ENCODE measurements around the gene HIRIP3. TPM values are rescaled to one million over a fixed set of nuclear protein-coding genes. Genes with fewer than 3 reads are reported as not detected.

HIRIP3 gene
- total and polyA plus RNA-seq, 2 donors (not counting 3 experiments of a cell fraction or from before 2014, with no cell fraction given): 6.7 to 8.6 TPM

DNA sequence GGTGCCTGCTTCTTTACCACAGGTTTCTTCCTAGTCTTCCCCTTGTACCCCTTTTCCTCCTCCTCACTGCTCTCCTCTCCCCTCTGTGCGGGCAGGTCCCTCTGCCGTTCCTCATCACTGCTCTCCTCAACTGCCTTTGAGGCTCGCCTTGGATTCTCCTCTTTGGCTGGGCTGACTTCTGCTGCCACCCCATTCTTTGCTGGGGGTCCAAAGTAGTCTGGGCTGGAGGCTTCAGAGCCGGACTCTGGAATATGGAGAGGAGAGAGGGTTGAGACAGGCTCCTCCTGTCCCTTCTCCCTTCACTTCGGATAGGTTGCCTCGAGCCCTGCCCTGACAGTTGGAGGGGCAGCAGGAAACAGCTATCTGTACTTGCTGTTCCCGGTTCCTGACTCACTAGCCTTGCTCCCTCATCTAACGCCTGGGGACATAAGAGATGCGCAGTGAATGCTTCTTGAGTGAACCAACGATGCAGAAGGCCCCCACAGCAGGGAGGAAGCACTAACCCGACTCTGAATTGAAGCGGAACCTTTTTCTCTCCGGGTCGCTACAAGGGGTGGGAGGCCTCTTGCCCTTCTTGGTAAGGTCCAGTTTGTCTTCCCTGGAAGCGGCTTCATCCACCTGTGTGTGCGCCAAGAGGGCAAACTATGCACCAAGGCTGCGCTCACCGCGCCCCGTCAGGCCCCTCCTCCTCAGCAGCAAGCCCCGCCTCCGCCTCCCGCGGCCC lies 655 bp downstream of the HIRIP3 start:
- no TSS peak for BruUV-seq (replicated peaks)
- DNase-seq (ENCODE audit: low read depth, low spot score) (peak; percentile 29), FAIRE-seq (no peak)
- H3K4me3 ChIP-seq (replicated peaks in 1 of 3; ENCODE audit: insufficient read depth in 1 of 3, low read depth in 1 of 3, low read length in 3 of 3): peak overlapping the region; percentile 52 to 81 (median 70)
- peak overlapping the region; percentile 49 for H2AFZ ChIP-seq (ENCODE audit: low read depth, low read length)
- POLR2A ChIA-PET: interaction anchor here (0.8 to 1.0 kb wide), 2 partner anchors 9 to 21 kb away, joined by 3 read pairs; partner anchors contain the start of gene TAOK2
- H3K9ac ChIP-seq (replicated peaks; ENCODE audit: extremely low read depth, insufficient read depth, low read length): peak overlapping the region; percentile 94
- TF ChIP-seq FOS (IDR thresholded peaks at IDR 0.05; ENCODE audit: borderline replicate concordance, insufficient read depth, low read length) (no peak), POLR2AphosphoS5 (IDR thresholded peaks at IDR 0.05; ENCODE audit: insufficient read depth, low read depth, low read length) (peak; percentile 14)
- H4K20me1 ChIP-seq (replicated peaks; ENCODE audit: control insufficient read depth, extremely low read depth, insufficient read depth, low read length): no peaks in the 10 kb centered on the region
- no peaks in the 10 kb centered on the region for H3K9me1 ChIP-seq (replicated peaks; ENCODE audit: control insufficient read depth, extremely low read depth, insufficient read depth, low read length)
- H3K27ac ChIP-seq (ENCODE audit: insufficient read depth, low read depth, low read length): peak overlapping the region; percentile 76
- intact Hi-C loops (cut with micrococcal nuclease): loop anchor here (1.0 kb wide), 1 partner anchor 33 kb away; no protein-coding TSS in a partner anchor
- peaks cover 22% of the 10 kb centered on the region for H3K4me1 ChIP-seq (ENCODE audit: control insufficient read depth, extremely low read depth, insufficient read depth, low read length)
- peaks cover 11 to 26% of the 10 kb centered on the region in 2 experiments for H3K36me3 ChIP-seq (ENCODE audit: control insufficient read depth in 2 of 2, extremely low read depth in 1 of 2, insufficient read depth in 2 of 2, low read length in 2 of 2)
- no peaks in the 10 kb centered on the region for H3K27me3 ChIP-seq (ENCODE audit: control insufficient read depth in 2 of 2, insufficient read depth in 2 of 2, low read length in 2 of 2)
- H3K9me3 ChIP-seq (replicated peaks; ENCODE audit: control insufficient read depth, insufficient read depth, low read length): no peaks in the 10 kb centered on the region
- H3K79me2 ChIP-seq (ENCODE audit: control insufficient read depth, insufficient read depth, low read length): peaks cover 7% of the 10 kb centered on the region
- dilution Hi-C loops (cut with MboI; ENCODE audit: extremely low pct_ligation_motif_present, low sequenced_read_pairs): loop anchor here (10.0 kb wide), 1 partner anchor 190 kb away; the partner anchor contains the start of gene MAZ
- H3K4me2 ChIP-seq (ENCODE audit: insufficient read depth, low read length): peak overlapping the region; percentile 84
- CTCF ChIA-PET: interaction anchor here (0.9 to 1.8 kb wide), 5 partner anchors 11 to 162 kb away, joined by 3 to 5 read pairs (median 4); partner anchors contain the start of gene TMEM219

DNA sequence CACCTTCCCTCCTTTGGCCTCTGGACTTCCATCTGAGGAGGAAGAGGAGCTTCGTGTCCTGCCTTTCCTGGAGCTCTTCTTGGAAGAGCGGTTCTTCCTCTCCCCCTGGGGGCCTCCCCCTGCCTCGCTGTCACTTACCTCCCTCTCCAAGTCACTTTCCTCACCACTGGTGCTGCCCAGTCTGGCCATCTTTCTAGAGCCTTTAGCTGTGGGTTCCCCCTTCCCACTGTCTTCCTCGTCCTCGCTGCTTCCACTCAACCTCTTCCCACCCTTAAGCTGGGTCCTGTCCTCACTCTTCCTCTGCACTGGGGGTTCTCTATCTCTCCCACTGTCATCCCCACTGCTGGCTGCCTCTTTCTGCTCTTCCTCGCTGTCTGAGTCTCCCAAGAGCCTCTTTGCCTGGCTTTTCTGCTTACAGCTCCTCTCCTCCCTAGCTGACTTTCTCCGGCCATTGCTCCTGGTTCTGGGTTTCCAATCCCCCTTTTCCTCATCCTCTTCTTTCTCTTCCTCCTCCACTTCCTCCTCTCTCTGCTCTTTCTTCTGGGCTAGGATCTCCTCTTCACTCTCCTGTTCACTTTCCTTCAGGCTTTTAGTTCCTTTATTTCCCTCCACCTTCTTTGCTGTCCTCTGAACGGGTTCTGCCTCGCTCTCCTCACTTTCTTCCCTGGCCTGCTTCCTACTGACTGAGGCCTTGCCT lies 1.4 kb downstream of the HIRIP3 start:
- H4K20me1 ChIP-seq (replicated peaks; ENCODE audit: control insufficient read depth, extremely low read depth, insufficient read depth, low read length): no peaks in the 10 kb centered on the region
- H3K27ac ChIP-seq (ENCODE audit: insufficient read depth, low read depth, low read length): no peak overlapping the region
- no peak overlapping the region for H3K9ac ChIP-seq (replicated peaks; ENCODE audit: extremely low read depth, insufficient read depth, low read length)
- FAIRE-seq: no peak
- peaks cover 7% of the 10 kb centered on the region for H3K79me2 ChIP-seq (ENCODE audit: control insufficient read depth, insufficient read depth, low read length)
- H3K27me3 ChIP-seq (ENCODE audit: control insufficient read depth in 2 of 2, insufficient read depth in 2 of 2, low read length in 2 of 2): no peaks in the 10 kb centered on the region
- H3K9me3 ChIP-seq (replicated peaks; ENCODE audit: control insufficient read depth, insufficient read depth, low read length): no peaks in the 10 kb centered on the region
- ChIA-PET CTCF (interaction anchor here (0.9 to 1.8 kb wide), 7 partner anchors 12 to 161 kb away, joined by 3 to 5 read pairs (median 3); partner anchors contain the start of gene TMEM219), POLR2A (interaction anchor here (0.6 to 0.8 kb wide), 2 partner anchors 11 to 21 kb away, joined by 3 read pairs; partner anchors contain the start of gene TAOK2)
- dilution Hi-C loops (cut with MboI; ENCODE audit: extremely low pct_ligation_motif_present, low sequenced_read_pairs) (loop anchor here (10.0 kb wide), 1 partner anchor 189 kb away; the partner anchor contains the start of gene MAZ), intact Hi-C loops (cut with micrococcal nuclease) (no loop called here)
- peaks cover 22% of the 10 kb centered on the region for H3K4me1 ChIP-seq (ENCODE audit: control insufficient read depth, extremely low read depth, insufficient read depth, low read length)
- BruUV-seq (replicated peaks): no TSS peak
- H3K4me2 ChIP-seq (ENCODE audit: insufficient read depth, low read length): no peak overlapping the region
- H3K4me3 ChIP-seq (replicated peaks in 1 of 3; ENCODE audit: insufficient read depth in 1 of 3, low read depth in 1 of 3, low read length in 3 of 3): no peak overlapping the region
- no peak overlapping the region for H2AFZ ChIP-seq (ENCODE audit: low read depth, low read length)
- H3K36me3 ChIP-seq (ENCODE audit: control insufficient read depth in 2 of 2, extremely low read depth in 1 of 2, insufficient read depth in 2 of 2, low read length in 2 of 2): peaks cover 15 to 33% of the 10 kb centered on the region in 2 experiments
- TF ChIP-seq GATA2 (IDR thresholded peaks at IDR 0.05; ENCODE audit: insufficient read depth, insufficient read length, low read depth, low read length): no peak
- TF ChIP-seq MYC (IDR thresholded peaks at IDR 0.05; ENCODE audit: low read depth, low read length): no peak
- TF ChIP-seq JUN (IDR thresholded peaks at IDR 0.05; ENCODE audit: borderline replicate concordance, insufficient read depth, insufficient read length, low read depth): no peak
- TF ChIP-seq, protein P1, sequence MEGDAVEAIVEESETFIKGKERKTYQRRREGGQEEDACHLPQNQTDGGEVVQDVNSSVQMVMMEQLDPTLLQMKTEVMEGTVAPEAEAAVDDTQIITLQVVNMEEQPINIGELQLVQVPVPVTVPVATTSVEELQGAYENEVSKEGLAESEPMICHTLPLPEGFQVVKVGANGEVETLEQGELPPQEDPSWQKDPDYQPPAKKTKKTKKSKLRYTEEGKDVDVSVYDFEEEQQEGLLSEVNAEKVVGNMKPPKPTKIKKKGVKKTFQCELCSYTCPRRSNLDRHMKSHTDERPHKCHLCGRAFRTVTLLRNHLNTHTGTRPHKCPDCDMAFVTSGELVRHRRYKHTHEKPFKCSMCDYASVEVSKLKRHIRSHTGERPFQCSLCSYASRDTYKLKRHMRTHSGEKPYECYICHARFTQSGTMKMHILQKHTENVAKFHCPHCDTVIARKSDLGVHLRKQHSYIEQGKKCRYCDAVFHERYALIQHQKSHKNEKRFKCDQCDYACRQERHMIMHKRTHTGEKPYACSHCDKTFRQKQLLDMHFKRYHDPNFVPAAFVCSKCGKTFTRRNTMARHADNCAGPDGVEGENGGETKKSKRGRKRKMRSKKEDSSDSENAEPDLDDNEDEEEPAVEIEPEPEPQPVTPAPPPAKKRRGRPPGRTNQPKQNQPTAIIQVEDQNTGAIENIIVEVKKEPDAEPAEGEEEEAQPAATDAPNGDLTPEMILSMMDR (IDR thresholded peaks at IDR 0.05; ENCODE audit: extremely low read depth in 1 of 2, insufficient read depth in 1 of 2, low read depth in 1 of 2, low read length in 2 of 2): no peak
- TF ChIP-seq, protein P2, sequence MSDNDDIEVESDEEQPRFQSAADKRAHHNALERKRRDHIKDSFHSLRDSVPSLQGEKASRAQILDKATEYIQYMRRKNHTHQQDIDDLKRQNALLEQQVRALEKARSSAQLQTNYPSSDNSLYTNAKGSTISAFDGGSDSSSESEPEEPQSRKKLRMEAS (IDR thresholded peaks at IDR 0.05; ENCODE audit: insufficient read depth, insufficient read length): no peak
- no peak for TF ChIP-seq EZH2 (IDR thresholded peaks at IDR 0.05; ENCODE audit: borderline replicate concordance, low read depth, low read length, severe bottlenecking)
- TF ChIP-seq POLR2AphosphoS5 (IDR thresholded peaks at IDR 0.05; ENCODE audit: insufficient read depth, low read depth, low read length): no peak
- no peaks in the 10 kb centered on the region for H3K9me1 ChIP-seq (replicated peaks; ENCODE audit: control insufficient read depth, extremely low read depth, insufficient read depth, low read length)
- no peak for DNase-seq (ENCODE audit: low read depth, low spot score)
